ENCODE measurements around the gene RFNG. TPM values are rescaled to one million over a fixed set of nuclear protein-coding genes. Genes with fewer than 3 reads are reported as not detected.

Gene RFNG
- total and polyA plus RNA-seq, 9 donors: 20.9 to 61.3 (median 44.7) TPM

DNA sequence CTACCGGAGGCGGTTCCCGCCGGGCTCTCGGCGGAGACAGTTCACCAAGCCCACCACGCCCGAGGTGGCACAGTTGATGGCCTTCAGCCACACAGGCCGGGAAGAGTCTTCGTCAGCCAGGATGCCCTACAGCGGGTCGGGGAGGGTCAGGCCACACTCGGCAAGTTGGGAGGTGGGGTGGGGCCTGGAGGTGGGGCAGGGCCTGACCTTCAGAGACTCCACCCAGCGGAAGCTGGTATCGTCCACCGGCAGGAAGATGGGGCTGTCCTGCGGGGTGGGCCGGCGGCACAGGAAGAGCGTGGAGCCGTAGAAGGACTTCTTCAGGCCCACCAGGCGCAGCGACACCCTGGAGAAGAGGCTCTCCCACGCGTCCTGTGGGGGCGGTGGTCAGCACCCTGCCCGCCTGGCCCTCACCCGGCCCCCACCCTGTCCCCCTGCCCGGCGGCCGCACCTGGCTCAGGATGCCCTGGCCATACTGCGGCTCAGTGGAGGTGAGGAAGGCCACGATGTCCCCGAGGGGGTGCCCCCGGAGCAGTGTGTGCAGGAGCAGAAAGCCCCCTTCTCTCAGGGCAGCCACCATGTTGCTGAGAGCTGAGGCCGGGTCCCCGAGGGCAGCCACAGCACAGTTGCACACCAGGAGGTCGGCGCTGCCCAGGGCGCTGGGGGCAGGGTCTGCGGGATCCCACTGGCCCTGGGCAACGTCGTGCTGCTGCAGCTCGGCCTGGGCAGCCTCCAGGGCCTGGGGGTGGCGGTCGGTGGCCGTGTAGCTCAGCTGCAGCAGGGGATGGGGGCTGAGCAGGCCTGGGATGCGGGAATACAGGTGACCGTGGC lies 33.6 kb upstream of the RFNG start:
- TF ChIP-seq POLR2A (IDR thresholded peaks at IDR 0.05) (no peak), EP300 (IDR thresholded peaks at IDR 0.05) (no peak)
- TF ChIP-seq, protein P1, sequence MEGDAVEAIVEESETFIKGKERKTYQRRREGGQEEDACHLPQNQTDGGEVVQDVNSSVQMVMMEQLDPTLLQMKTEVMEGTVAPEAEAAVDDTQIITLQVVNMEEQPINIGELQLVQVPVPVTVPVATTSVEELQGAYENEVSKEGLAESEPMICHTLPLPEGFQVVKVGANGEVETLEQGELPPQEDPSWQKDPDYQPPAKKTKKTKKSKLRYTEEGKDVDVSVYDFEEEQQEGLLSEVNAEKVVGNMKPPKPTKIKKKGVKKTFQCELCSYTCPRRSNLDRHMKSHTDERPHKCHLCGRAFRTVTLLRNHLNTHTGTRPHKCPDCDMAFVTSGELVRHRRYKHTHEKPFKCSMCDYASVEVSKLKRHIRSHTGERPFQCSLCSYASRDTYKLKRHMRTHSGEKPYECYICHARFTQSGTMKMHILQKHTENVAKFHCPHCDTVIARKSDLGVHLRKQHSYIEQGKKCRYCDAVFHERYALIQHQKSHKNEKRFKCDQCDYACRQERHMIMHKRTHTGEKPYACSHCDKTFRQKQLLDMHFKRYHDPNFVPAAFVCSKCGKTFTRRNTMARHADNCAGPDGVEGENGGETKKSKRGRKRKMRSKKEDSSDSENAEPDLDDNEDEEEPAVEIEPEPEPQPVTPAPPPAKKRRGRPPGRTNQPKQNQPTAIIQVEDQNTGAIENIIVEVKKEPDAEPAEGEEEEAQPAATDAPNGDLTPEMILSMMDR (IDR thresholded peaks at IDR 0.05): no peak
- H3K4me1 ChIP-seq (ENCODE audit: insufficient read depth): no peaks in the 10 kb centered on the region
- H3K36me3 ChIP-seq: no peaks in the 10 kb centered on the region
- intact Hi-C loops (cut with DNase I): no loop called here
- no peaks in the 10 kb centered on the region for H3K9me3 ChIP-seq
- no peak overlapping the region for H3K27ac ChIP-seq
- WGBS, 3 donors: 81 to 87% (median 84%) methylated on average over 49 of the region's 49 CpGs
- H3K4me3 ChIP-seq: no peak overlapping the region
- H3K27me3 ChIP-seq: no peaks in the 10 kb centered on the region
- DNase-seq: no peak

DNA sequence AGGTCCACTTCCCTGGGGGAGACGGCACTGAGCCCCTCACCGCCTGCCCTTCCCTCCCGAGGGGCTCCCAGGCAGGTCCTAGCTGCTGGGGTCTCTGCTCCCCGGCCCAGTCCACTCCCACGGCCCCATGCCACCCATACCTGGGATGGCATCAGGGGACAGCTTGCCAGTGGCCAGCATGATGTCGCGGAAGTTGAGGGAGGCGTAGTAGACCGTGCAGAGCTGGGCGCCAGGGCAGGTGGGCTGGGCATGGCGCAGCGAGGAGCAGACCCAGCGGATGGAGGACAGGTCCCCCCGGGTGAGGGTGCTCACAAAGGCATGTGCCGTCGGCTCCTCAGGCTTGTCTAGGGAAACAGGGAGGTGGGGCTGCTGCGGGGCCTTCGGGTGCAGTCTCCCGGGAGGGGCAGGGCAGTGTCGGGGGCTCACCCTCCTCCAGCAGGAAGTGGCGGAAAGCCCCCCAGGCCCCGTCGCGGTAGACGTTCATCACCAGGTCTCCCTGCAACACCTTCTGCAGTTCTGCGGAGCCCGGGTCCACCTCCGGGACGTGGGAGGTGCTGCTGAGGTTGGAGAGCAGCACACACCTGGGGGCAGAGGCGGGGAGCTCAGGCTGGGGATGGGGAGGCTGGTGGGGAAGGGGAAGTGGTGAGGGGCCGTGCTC lies 32.9 kb upstream of the RFNG start:
- no peak overlapping the region for H3K27ac ChIP-seq
- DNase-seq: no peak
- no peaks in the 10 kb centered on the region for H3K4me1 ChIP-seq (ENCODE audit: insufficient read depth)
- H3K4me3 ChIP-seq: no peak overlapping the region
- 87 to 91% (median 88%) methylated on average over 29 to 31 of the region's 31 CpGs for WGBS, 3 donors
- intact Hi-C loops (cut with DNase I): no loop called here
- H3K27me3 ChIP-seq: no peaks in the 10 kb centered on the region
- H3K36me3 ChIP-seq: no peaks in the 10 kb centered on the region
- TF ChIP-seq EP300 (IDR thresholded peaks at IDR 0.05): no peak
- TF ChIP-seq, protein P1 (IDR thresholded peaks at IDR 0.05): no peak
- TF ChIP-seq POLR2A (IDR thresholded peaks at IDR 0.05): no peak
- no peaks in the 10 kb centered on the region for H3K9me3 ChIP-seq

DNA sequence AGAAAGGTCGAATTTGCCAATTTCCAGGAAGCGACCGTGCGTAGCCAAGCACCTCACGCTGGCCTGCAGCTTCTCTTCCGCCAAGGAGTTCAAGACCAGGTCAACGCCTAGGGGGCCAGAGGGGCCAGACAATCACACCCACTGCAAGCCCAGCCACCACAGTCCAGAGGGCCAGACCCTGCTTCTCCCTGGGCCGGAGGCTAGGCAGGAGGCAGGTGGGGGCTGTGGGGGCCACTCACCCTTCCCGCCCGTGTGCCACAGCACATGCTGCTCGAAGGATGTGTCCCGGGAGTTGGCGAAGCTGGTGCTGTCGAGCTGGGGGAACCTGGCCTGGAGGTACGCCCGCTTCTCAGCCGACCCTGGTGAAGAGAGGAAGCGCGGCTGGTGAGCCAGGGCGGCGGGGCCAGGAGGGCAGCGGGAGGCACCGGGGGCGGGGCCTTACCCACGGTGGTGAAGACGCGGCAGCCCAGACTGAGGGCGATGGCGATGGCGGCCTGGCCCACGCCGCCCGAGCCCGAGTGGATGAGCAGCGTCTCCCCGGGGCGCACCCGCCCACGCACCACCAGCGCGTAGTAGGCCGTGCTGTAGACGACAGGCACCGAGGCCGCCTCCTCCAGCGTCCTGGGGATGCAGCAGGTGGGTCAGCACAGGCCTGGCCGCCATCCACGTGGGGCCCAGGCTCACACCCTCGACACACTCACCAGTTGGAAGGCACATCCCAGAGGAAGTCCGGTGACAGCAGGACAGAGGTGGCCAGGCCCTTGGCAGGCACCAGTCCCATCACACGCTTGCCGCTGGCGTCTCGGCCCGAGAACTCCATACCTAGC lies 32.1 kb upstream of the RFNG start:
- 86 to 93% (median 87%) methylated on average over 54 to 55 of the region's 55 CpGs for WGBS, 3 donors
- intact Hi-C loops (cut with DNase I): no loop called here
- Histone ChIP-seq H3K27ac (no peak overlapping the region), H3K27me3 (no peaks in the 10 kb centered on the region), H3K4me1 (ENCODE audit: insufficient read depth) (no peaks in the 10 kb centered on the region), H3K4me3 (no peak overlapping the region), H3K9me3 (no peaks in the 10 kb centered on the region), H3K36me3 (no peaks in the 10 kb centered on the region)
- TF ChIP-seq, protein P1 (IDR thresholded peaks at IDR 0.05): no peak
- no peak for TF ChIP-seq EP300 (IDR thresholded peaks at IDR 0.05)
- TF ChIP-seq POLR2A (IDR thresholded peaks at IDR 0.05): no peak
- no peak for DNase-seq

DNA sequence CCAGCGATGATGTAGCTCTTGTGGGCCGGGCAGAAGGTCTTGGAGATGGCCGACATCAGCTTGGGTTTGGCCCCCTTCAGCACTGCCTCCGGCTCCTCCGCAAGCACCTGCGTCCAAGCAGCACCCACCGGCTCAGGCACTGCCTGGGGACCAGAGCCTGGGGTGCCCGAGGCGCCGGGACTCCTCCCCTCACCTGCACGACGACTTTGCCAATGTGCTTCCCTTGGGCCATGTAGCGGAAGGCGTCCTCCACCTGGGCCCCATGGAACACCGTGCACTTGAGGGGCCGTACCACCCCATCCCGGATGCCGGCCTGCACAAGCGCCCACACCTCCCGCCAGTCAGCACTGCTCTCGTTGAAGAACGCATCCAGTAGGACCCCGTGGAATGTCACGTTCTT lies 31.4 kb upstream of the RFNG start:
- Histone ChIP-seq H3K4me3 (no peak overlapping the region), H3K27me3 (no peaks in the 10 kb centered on the region), H3K9me3 (no peaks in the 10 kb centered on the region), H3K27ac (no peak overlapping the region), H3K4me1 (ENCODE audit: insufficient read depth) (no peaks in the 10 kb centered on the region), H3K36me3 (no peaks in the 10 kb centered on the region)
- no peak for TF ChIP-seq POLR2A (IDR thresholded peaks at IDR 0.05)
- TF ChIP-seq, protein P1 (IDR thresholded peaks at IDR 0.05): no peak
- no peak for TF ChIP-seq EP300 (IDR thresholded peaks at IDR 0.05)
- no peak for DNase-seq
- 90% methylated on average over 19 to 24 of the region's 24 CpGs for WGBS, 3 donors
- intact Hi-C loops (cut with DNase I): no loop called here
